Measurements from ENCODE around the gene ATP5F1C.
"Not testable (repeated sequence)": the region's sequence is repeated elsewhere in the genome, so short reads cannot be mapped to it uniquely, and the experiment has no call there.

Gene ATP5F1C

DNA sequence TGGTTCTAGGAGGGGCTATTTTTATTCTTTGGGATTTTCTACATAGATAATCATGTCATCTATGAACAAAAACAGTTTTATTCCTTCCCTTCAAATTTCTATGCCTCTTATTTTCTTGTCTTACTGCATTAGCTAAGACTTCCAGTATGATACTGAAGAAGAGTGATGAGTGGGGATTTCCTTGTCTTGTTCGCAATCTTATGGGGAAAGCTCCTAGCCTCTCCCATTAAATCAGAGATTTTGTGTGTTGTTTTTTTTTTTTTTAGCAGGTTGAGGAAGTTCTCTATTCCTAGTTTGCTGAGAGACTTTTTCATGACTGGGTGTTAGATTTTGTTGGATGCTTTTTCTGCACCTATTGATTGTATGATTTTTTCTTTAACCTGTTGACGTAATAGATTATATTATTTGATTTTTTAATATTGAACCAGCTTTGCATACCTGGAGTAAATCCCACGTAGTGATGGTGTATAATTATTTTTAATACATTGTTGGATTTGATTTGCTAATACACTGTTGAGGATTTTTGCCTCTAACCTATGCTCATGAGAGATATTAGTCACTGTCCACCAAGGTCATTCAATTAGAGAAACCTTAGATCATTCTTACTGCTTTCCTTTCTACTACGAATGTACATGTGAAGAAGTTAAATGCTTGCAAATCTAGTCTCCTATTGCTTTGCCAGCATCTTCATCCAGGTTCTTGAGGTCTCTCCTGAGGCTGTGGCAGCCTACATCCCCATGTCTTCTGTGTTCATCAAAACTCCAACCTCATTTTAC, 6.5 kb downstream of the ATP5F1C start:
- no peak for FAIRE-seq

DNA sequence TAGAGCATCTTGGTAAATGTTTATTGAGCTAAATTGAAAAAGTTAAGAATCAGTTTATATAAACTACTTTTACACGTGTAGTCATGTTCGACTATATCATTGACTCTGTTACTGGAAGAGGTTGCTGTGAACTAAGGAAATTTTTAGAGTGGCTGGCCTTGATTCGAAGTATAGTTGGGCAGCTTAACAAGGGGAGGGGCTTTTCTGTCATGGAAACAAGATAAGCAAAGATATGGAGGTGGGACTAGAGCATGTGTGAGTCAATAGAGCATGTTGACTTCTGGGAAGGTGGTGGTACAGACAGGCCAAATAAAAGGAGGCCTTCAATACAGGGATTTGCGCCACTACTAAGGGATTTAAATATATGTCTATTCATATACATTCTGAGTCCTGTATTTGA, 7.6 kb downstream of the ATP5F1C start:
- FAIRE-seq: no peak

DNA sequence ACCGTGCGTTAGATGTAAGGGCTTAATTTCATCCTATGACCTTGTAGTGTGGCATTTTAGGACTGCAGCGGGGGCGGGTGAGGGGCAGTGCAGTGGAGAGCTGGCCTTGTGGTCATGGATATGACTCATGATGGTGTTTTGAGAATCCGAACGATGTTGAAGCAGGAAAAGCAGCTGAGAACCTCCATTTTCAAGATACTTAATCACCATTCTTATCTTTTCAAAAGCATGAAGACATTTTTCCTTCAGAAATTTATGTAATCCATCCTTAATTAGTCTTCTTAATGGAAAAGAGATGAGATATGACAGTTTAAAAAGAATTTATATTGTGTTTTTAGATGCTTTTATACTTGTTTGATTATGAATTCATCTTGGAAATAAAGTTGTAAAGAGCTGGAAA, 9.6 kb downstream of the ATP5F1C start:
- no peak for FAIRE-seq

DNA sequence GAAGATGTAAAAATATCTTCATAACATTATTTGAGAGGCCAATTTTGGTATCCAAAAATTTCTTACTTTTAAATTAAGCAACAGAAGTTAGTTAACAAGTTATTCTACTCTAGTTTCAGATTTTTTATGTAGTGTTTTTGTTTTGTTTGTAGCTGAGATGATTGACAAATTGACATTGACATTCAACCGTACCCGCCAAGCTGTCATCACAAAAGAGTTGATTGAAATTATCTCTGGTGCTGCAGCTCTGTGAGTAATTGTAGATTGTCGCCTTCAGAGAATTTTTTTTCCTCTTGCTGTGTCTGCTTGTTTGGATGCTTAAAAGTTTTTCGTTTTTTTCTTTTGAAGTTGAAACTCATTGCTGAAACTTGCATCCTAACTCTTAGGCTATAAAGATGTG, 14.6 kb downstream of the ATP5F1C start:
- no peak for FAIRE-seq

DNA sequence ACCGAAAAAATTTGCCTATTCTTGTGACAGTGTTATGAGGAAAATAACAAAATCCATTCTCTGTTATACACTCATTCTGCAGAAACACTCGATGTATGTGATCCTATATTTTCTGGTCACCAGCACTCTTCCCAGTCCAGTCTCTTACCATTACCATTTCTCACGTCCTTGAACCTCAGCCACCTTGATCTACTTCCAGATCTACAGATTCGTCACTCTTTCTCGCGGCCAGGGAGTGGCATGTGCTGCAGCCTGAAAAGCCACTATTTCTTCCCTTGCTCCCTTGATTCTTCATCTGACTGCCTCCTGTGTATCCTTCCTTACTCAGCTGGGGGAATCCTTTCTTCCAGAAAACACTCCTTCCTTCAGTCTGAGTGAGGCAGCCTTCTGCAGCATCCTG, 16.2 kb downstream of the ATP5F1C start:
- FAIRE-seq: no peak

DNA sequence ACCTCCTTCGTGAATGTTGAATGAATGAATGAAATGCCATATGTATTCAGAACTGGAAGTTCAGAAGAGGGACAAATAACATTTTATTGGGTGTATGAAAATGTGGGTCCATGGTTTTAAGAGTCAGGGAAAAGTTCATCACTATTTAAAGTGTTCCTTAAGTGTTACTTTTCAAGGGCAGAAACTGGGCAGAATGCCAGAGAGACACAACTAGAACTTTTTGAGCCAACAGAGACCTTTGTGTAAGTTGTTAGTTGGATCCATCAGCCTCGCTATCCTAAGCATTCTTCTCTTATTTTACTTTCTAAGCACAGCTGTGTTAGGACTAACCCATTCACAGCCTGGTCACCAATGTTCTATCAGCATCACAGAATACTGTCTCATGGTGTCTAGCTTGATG, 16.8 kb downstream of the ATP5F1C start:
- FAIRE-seq: no peak

DNA sequence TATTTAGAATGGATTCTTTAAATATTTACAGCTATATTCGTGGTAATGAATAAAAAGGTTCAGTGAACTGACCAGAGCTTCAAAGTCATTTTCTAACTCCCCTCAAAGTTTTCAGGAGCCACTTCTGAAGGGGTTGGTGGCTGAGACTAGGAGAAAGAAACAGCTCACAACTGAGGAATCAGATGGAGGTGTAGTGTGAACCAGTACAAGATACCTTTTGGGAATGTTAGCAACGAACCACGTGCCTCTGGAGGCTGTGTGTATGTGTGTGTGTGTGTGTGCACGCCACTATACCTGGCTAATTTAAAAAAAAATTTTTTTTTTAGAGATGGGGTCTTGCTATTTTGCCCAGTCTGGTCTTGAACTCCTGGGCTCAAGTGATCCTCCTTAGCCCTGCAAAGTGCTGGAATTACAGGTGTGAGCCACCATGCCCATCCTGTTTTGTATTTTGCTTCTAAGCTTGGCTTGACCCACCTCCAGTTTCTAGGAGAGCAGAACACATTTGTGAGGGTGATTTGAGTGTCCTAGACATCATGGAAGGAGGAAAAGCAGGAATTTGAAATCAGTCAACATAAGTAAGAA, 20.8 kb downstream of the ATP5F1C start:
- no peak for FAIRE-seq

DNA sequence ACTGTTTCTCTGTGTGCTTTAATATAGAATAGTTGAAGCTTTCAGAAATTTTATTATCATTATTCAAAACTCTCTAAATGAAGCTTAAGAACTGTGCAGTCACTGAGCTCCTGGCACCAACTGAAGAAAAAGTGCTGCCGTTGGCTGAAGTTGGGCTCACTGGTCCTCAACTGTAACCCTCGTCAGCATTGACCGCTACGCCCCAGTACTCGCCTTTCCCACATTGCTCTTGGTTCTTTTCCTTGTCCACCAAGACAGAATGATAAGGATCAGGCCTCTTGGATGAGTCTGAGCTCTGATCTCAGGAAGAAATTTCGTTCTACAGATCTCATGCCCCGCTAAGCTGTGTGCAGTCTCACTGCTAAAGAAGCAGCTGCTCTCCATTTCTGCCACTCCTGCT, 22.5 kb downstream of the ATP5F1C start:
- FAIRE-seq: no peak

DNA sequence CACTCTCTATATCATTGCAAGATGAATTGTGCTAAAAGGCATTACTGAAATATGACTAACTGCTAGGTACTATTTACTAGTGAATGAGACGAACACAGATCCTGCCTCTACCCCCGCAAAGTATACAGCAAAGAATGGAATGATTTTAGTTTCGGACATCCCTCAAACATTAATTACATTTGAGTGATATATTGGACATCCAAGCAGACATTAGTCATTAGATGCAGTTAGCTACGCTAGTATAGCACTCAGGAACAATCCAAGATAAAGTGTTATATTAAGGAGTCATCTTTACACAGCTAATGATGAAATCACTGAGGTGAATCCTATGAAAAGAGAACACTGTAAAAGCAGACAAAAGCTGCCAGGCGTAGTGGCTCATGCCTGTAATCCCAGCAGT, 23.0 kb downstream of the ATP5F1C start:
- no peak for FAIRE-seq

DNA sequence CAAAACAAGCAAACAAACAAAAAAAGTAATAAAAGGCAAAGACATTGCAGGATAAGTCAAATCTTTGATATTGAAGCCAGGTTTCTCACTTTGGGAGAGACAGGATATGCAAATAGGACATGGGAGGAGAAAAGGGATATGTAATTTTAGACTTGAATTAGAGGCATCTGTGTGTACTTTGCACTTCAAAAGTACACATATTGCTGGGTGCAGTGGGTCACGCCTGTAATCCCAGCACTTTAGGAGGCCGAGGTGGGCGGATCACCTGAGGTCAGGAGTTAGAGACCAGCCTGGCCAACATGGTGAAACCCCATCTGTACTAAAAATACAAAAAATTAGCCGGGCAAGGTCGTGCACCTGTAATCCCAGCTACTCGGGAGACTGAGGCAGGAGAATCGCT, 23.8 kb downstream of the ATP5F1C start:
- FAIRE-seq: not testable (repeated sequence)

DNA sequence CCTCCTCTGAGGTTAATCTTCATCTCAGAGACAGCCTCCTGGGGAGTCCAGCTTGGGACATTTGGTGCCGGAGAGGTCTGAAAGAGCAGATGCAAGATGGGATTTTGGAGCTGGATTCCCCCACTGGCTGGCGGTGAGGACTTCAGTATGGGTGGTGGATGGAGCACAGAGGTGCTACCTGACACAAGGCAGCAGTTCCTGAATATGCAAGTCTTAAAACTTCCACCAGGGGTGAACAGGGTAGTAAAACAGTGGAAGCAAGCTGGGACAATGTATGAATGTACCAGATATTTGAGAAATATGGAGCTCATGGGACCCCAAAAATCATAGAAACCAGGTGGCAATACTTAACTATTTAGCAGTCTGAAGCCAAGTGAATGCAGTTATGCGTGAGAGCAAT, 25.5 kb downstream of the ATP5F1C start:
- FAIRE-seq: no peak

DNA sequence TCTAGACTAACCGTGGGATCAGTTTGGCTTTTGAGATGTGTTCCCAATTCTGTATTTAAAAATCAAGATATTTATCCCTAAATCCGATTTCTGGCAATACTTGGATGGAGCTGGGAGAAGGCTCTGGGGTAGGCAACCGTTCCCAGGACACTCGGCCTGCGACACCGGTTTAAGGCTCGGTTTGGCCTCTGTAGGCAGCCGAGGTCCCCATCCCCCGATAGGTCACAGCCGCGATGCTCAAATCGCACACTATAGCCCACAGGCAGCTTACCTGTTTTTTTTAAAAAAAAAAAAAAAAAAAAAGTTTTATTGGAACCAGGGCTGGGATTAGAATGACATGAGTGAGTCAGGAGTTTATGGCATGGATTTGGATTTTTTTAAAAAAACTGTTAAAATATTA, 29.6 kb downstream of the ATP5F1C start:
- FAIRE-seq: no peak

DNA sequence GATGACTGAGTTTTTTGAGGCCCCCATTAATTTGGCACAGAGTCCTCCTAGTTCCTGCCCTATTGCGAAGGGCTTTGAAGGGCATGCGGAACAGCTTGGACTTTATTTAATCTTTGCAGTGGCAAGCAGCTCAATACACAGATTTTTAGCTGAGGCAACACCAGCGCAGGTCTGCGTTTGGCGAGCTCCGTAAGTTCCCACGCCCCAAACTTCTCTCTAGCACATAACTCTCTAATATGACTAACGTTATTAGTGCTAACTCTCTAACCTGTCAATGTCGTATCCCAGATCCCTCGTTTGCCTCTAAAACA, 30.0 kb downstream of the ATP5F1C start:
- no peak for FAIRE-seq

DNA sequence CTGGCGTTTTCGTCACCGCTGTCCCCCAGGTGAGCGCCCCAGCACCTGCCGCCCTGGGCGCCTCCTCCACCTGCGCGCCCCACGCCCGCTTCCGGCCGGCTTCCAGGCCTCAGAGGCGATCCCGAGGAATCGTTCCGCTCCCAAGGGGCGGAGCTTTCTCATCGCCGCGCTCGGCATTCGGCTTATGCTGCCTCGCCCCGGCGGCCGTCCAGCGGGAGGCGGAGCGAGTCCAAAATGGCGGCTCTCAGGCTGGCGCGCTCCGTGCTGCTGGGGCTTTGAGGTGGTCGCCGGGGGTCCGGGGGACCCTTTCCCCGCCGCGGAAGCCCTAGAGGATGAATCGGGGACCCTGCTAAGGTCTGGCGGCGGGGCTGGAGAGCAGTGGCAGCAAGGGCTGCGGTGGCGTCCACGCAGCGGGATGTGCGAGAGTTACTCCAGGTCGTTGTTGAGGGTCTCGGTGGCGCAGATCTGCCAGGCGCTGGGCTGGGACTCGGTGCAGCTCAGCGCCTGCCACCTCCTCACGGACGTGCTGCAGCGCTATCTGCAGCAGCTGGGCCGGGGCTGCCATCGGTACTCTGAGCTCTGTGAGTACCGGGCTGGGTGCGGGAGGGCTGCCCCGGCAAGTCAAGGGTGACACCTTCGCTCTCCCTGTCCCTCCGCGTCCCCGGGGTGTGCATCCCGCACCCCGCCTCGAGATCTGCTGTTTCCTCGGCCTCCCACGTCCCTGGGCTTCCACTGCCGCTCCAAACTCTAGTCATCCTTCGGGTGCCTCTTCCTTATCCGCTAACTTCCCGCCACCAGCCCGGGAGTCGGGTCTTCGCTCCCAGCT, 30.5 kb downstream of the ATP5F1C start, which contains the start of gene TAF3:
Gene TAF3 (plus strand): TSS at position 211 of the 826 bp plus-strand sequence. CDS start 205 bp downstream, at position 416.
- no peak for FAIRE-seq

DNA sequence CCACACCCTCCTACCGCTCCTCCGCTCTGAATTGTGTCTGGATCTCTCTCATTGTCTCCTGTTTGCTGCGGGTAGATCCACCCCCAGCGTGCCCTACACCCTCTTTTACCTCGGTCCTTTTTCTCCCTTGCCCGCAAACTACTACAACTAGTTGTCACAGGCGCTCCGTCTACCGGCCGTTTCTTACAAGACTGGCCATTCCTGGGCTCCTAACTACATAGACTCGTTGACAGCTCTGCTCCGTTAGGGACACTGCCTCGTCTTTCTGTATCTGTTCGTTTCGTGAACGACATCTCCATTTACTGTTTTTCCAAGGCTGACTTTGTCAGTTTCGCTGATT, 31.1 kb downstream of the ATP5F1C start:
- FAIRE-seq: no peak

DNA sequence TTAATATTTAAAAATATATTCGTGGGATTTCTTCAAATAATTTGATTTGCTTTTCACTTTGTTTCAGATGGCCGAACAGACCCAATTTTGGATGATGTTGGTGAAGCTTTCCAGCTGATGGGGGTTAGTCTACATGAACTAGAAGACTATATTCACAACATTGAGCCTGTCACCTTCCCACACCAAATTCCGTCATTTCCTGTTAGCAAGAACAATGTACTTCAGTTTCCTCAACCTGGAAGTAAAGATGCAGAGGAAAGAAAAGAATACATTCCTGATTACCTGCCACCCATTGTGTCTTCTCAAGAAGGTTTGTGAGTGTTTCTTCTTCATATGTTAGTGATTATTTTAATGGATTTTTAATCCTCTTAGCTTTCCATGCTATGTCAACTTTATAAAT, 36.3 kb downstream of the ATP5F1C start:
- FAIRE-seq: no peak

DNA sequence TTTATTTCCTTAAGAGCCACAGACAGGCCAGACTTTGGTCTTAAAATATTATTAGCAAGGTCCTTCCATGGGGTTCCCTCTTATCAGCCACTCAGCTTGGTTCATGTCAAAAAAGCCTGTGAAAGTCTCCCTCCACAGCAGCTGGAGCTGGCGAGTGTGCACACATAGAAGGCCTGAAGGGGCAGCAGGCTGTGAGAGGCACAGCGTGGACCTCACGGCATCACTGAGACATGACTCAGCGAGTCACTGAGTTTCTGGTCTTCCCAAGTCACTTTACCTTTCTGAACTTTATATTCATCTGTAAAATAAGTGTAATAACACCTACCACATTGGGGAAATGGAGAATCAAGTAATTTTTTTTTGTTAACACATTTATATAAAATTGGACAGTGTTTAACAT, 39.0 kb downstream of the ATP5F1C start:
- no peak for FAIRE-seq

DNA sequence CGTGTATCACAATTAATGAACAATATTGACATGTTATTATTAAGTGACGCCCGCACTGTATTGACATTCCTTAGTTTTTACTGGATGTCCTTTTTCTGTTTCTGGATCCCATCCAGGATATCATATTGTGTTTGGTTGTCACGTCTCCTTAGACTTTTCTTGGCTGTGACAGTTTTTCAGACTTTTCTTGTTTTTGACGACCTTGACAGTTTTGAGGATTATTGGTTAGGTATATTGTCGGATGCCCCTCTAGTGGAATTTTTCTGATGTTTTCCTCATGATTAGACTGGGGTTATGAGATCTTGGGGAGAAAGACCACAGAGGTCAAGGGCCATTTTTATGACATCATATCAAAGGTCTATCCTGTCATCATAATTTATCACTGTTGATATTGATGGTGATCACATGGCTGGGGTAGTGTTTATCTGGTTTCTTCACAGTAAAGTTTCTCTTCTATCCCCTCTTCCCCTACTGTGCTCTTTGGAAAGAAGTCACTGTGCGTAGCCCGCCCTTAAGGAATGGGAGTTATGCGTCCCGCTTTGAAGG, 41.4 kb downstream of the ATP5F1C start:
- no peak for FAIRE-seq

DNA sequence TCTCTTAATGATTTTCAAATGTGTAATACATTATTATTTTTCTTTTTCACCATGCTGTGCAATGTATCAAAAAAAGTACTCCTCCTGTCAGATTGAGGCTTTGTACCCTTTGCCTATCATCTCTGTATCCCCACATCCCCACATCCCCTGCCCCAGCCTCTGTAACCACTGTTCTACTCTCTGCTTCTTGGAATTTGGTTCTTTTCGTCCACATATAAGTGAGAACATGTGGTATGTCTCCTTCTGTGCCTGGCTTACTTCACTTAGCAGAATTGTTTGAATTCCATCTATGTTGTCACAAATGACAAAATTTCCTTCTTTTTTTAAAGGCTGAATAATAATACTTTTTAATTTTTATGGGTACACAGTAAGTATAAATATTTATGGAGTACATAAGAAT, 44.1 kb downstream of the ATP5F1C start:
- no peak for FAIRE-seq

DNA sequence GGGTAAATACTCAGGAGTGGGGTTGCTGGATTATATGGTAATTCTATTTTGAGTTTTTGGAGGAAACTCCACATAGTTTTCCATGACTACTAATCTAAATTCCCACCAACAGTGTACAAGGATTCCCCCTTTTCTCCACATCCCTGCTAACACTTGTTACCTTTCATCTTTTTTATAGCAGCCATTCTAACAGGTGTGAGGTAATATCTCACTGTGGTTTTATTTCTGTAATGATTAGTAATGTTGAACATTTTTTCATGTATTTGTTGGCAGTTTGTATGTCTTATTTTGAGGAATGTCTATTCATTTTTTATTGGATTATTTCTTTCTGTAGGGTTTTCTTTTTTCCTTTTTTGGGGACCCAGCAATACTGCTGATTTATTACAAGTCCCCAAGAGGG, 45.2 kb downstream of the ATP5F1C start:
- no peak for FAIRE-seq

DNA sequence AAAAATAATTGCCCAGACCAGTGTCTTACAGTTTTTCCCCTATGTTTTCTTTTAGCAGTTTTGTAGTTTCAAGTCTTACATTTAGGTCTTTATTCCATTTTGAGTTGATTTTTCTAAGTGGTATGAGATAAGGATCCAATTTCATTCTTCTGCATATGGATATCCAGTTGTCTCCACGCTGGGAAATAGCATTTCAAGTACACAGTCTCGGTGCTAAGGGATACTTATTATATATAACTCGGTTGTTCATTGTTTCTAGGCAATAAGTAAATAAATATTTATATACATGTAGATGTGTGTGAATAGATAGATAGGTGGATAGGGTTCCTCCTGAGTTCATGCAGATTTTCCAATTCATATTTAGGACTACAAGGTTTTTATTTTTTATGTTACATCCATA, 46.3 kb downstream of the ATP5F1C start:
- FAIRE-seq: no peak

DNA sequence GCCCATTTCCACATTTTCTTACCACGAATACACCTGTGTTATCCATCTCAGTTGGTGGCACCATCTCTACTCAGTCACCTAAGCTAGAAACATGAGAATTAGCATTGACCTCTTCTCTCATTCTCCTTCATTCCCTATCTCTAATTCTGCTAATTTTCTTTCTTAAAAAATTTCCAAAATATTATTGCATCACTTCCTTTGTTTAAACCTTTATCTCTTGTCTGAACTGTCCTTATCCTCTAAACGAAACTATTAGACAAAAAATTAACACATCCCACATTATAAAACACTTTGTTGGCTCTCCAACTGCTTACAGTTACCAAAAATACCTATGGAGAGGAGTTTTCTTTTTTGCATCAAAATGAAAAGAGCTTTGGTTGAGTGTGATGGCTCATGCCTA, 48.6 kb downstream of the ATP5F1C start:
- no peak for FAIRE-seq

DNA sequence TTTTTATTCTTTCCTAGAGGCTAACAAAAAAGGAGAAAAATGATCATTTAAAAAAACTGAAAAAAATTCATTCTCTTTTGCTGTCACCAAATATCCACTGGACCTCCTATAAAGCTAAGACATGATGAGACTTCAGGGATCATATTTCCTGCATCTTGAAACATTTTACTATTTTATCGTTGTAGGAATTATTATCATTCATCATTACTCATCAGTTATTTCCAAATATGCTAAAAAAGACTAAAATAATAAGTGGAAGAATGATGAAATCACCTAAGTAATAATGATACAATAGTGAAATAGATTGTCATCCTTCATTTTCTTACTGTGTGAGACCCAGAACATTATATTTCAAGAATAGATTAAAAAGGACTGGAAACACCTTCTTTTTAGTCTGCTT, 58.6 kb downstream of the ATP5F1C start:
- no peak for FAIRE-seq

DNA sequence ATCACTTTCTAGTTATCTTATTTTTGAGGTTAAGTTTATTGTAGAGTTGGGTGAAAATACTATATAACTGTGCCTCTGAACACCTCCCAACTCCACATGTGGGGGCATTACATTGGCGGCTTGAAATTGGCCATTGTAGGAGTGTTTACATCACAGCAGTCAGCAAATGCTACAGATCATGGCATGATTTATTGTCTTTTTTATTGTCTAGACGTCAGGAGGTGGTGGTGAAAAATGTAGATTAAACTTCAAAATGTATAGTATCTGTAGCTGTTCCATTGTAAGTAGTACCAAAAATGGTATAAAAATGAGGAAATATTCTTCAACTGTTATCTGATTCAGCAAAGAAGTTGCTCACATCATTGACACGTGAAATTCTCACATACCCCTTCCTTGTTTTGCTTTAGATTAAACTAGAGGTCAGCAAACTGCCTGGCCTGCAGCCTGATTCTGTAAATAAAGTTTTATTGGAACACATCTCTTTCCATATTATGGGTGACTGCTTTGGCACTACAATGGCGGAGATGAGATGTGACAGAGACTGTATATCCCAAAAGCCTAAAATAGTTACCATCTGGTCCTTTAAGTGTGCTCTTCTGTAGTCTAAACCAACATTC, 65.4 kb downstream of the ATP5F1C start:
- no peak for FAIRE-seq
